ENCODE results near the gene PRPS1. TPM values are rescaled to one million over a fixed set of nuclear protein-coding genes. Genes with fewer than 3 reads are reported as not detected.
A peak's percentile ranks its signal among the peaks of the same experiment; 100 is the strongest.

The PRPS1 gene
- total RNA-seq, 6 experiments from 2014 or later, result 67.8 to 78.6 (median 73.7) TPM

- Mint-ChIP-seq H3K4me1 (ENCODE audit: low read depth) (peaks cover 39% of the 10 kb centered on the region), H3K27ac (peak overlapping the region; percentile 89), H3K4me3 (peak overlapping the region; percentile 94), H3K9me3 (no peaks in the 10 kb centered on the region), H3K27me3 (ENCODE audit: insufficient read depth) (no peaks in the 10 kb centered on the region), H3K36me3 (ENCODE audit: low read depth) (no peaks in the 10 kb centered on the region)
- DNase-seq, result no peak
- TF ChIP-seq CTCF (IDR thresholded peaks at IDR 0.05), result peak; percentile 30; the same call in 1 of the 2 replicates
These were observed 1.2 kb downstream of the PRPS1 start for GRCh38 chrX:107629540-107629909.

- H3K4me3 Mint-ChIP-seq, result peak overlapping the region; percentile 94
- peaks cover 39% of the 10 kb centered on the region for H3K4me1 Mint-ChIP-seq (ENCODE audit: low read depth)
- H3K27me3 Mint-ChIP-seq (ENCODE audit: insufficient read depth), result no peaks in the 10 kb centered on the region
- DNase-seq, result no peak
- TF ChIP-seq CTCF (IDR thresholded peaks at IDR 0.05), result no peak
- H3K9me3 Mint-ChIP-seq, result no peaks in the 10 kb centered on the region
- H3K27ac Mint-ChIP-seq, result peak overlapping the region; percentile 48
- no peaks in the 10 kb centered on the region for H3K36me3 Mint-ChIP-seq (ENCODE audit: low read depth)
These were observed 1.9 kb downstream of the PRPS1 start for GRCh38 chrX:107630031-107630689.

GRCh38 chrX:107632346-107632745 lies 4.0 kb downstream of the PRPS1 start:
- Mint-ChIP-seq H3K27me3 (ENCODE audit: insufficient read depth) (no peaks in the 10 kb centered on the region), H3K36me3 (ENCODE audit: low read depth) (no peaks in the 10 kb centered on the region), H3K4me1 (ENCODE audit: low read depth) (peaks cover 32% of the 10 kb centered on the region), H3K4me3 (peak overlapping the region; percentile 53), H3K9me3 (no peaks in the 10 kb centered on the region), H3K27ac (peak overlapping the region; percentile 55)
- peak; percentile 34 for DNase-seq
- no peak for TF ChIP-seq CTCF (IDR thresholded peaks at IDR 0.05)

GRCh38 chrX:107646735-107647134 lies 18.4 kb downstream of the PRPS1 start:
- peaks cover 10% of the 10 kb centered on the region; the same call in 1 of the 2 replicates for H3K4me1 Mint-ChIP-seq (ENCODE audit: low read depth)
- TF ChIP-seq CTCF (IDR thresholded peaks at IDR 0.05), result no peak
- no peak overlapping the region for H3K4me3 Mint-ChIP-seq
- H3K27ac Mint-ChIP-seq, result no peak overlapping the region
- H3K9me3 Mint-ChIP-seq, result no peaks in the 10 kb centered on the region
- DNase-seq, result no peak
- no peaks in the 10 kb centered on the region; the same call in 1 of the 2 replicates for H3K36me3 Mint-ChIP-seq (ENCODE audit: low read depth)
- H3K27me3 Mint-ChIP-seq (ENCODE audit: insufficient read depth), result no peaks in the 10 kb centered on the region; the same call in 1 of the 2 replicates

GRCh38 chrX:107648332-107648731 lies 20.0 kb downstream of the PRPS1 start:
- Mint-ChIP-seq H3K9me3 (no peaks in the 10 kb centered on the region), H3K4me1 (ENCODE audit: low read depth) (no peaks in the 10 kb centered on the region; the same call in 1 of the 2 replicates), H3K36me3 (ENCODE audit: low read depth) (no peaks in the 10 kb centered on the region; the same call in 1 of the 2 replicates), H3K4me3 (no peak overlapping the region), H3K27me3 (ENCODE audit: insufficient read depth) (no peaks in the 10 kb centered on the region; the same call in 1 of the 2 replicates), H3K27ac (no peak overlapping the region)
- DNase-seq, result no peak
- no peak for TF ChIP-seq CTCF (IDR thresholded peaks at IDR 0.05)

Data from HFFc6 (cell line).